GM23338 (cell line): ENCODE results near the gene RETSAT. TPM values are rescaled to one million over a fixed set of nuclear protein-coding genes. Genes with fewer than 3 reads are reported as not detected.

Source experiments
- ATAC-seq: fragments of 200-7000 bp; cut with Tn5 transposase; 3 replicates; pipeline ENCODE4 v1.9.1; 2020
- DNase-seq: peaks from one replicate; pipeline ENCODE4 v3.0.0-alpha.2; 2015; ENCODE audit warnings: low spot score
- H2AFZ ChIP-seq: fragments of 200-600 bp; sonication (generic); 2 replicates; pipeline ENCODE4 v1.8.0; 2016; ENCODE audit warnings: antibody characterized with exemption, mild to moderate bottlenecking, moderate library complexity
- H3F3A ChIP-seq: fragments of 200-600 bp; sonication (generic); replicated peaks from 2 replicates; pipeline ENCODE4 v1.8.0; 2017; ENCODE audit warnings: antibody characterized with exemption, mixed run types, low read depth
- H3K27ac ChIP-seq: fragments of 200-600 bp; sonication (generic); 2 replicates; pipeline ENCODE4 v1.6.1; 2016; ENCODE audit warnings: low read depth
- H3K27me3 ChIP-seq: fragments of 200-600 bp; sonication (generic); 2 replicates; pipeline ENCODE4 v1.8.0; 2016; ENCODE audit warnings: mild to moderate bottlenecking, mixed run types, moderate library complexity; ENCODE audit not compliant: insufficient read depth
- H3K36me3 ChIP-seq: fragments of 200-600 bp; sonication (generic); 2 replicates; pipeline ENCODE4 v1.8.0; 2016; ENCODE audit warnings: mild to moderate bottlenecking; ENCODE audit not compliant: insufficient read depth
- H3K4me1 ChIP-seq: fragments of 200-600 bp; sonication (generic); 2 replicates; pipeline ENCODE4 v1.8.0; 2016; ENCODE audit warnings: mild to moderate bottlenecking, moderate library complexity; ENCODE audit not compliant: insufficient read depth
- H3K4me2 ChIP-seq: fragments of 200-600 bp; sonication (generic); 2 replicates; pipeline ENCODE4 v1.7.1; 2017; ENCODE audit warnings: mixed run types
- H3K4me3 ChIP-seq: fragments of 200-600 bp; sonication (generic); 2 replicates; pipeline ENCODE4 v1.6.1; 2016; ENCODE audit warnings: mixed run types
- H3K79me2 ChIP-seq: fragments of 200-600 bp; sonication (generic); replicated peaks from 2 replicates; pipeline ENCODE4 v1.8.0; 2017; ENCODE audit warnings: mild to moderate bottlenecking; ENCODE audit not compliant: insufficient read depth
- H3K9me2 ChIP-seq: fragments of 200-600 bp; sonication (generic); 2 replicates; pipeline ENCODE4 v1.8.0; 2017; ENCODE audit not compliant: insufficient read depth
- H4K20me1 ChIP-seq: fragments of 200-600 bp; sonication (generic); replicated peaks from 2 replicates; pipeline ENCODE4 v1.8.0; 2017; ENCODE audit warnings: mild to moderate bottlenecking; ENCODE audit not compliant: insufficient read depth
- H3K27ac Mint-ChIP-seq: 2 replicates; pipeline ENCODE4 v1.8.0; 2020; ENCODE audit warnings: inconsistent platforms, mild to moderate bottlenecking, moderate library complexity, mixed read lengths
- H3K27me3 Mint-ChIP-seq: 3 replicates; pipeline ENCODE4 v1.8.0; 2022; ENCODE audit warnings: low read depth, mild to moderate bottlenecking, moderate library complexity, mixed read lengths, inconsistent platforms; ENCODE audit not compliant: insufficient read depth, poor library complexity
- H3K36me3 Mint-ChIP-seq: 3 replicates; pipeline ENCODE4 v1.8.0; 2021; ENCODE audit warnings: low read depth, mild to moderate bottlenecking, inconsistent platforms, moderate library complexity, mixed read lengths
- H3K4me1 Mint-ChIP-seq: 3 replicates; pipeline ENCODE4 v1.8.0; 2020; ENCODE audit warnings: mild to moderate bottlenecking, inconsistent platforms, mixed read lengths
- H3K4me3 Mint-ChIP-seq: 3 replicates; pipeline ENCODE4 v1.8.0; 2021; ENCODE audit warnings: moderate library complexity, mild to moderate bottlenecking, inconsistent platforms, mixed read lengths
- H3K9me3 Mint-ChIP-seq: 3 replicates; pipeline ENCODE4 v1.8.0; 2020; ENCODE audit warnings: moderate library complexity, mild to moderate bottlenecking, inconsistent platforms, mixed read lengths
- CREB1 ChIP-seq: fragments of 250-450 bp; sonication (Bioruptor Pico); IDR thresholded peaks from 2 replicates; pipeline ENCODE4 v1.5.0; 2020; ENCODE audit warnings: low read depth, mild to moderate bottlenecking, moderate library complexity
- EZH2 ChIP-seq: fragments of 200-600 bp; sonication (generic); IDR thresholded peaks from one replicate; pipeline ENCODE4 v1.8.0; 2017; ENCODE audit warnings: antibody characterized with exemption, mild to moderate bottlenecking, low read depth; ENCODE audit not compliant: unreplicated experiment
- JUNB ChIP-seq: IDR thresholded peaks from one replicate; pipeline ENCODE4 v1.6.1; 2016; ENCODE audit warnings: antibody characterized with exemption; ENCODE audit not compliant: unreplicated experiment
- NANOG ChIP-seq: IDR thresholded peaks from 2 replicates; pipeline ENCODE4 v1.6.1; 2016; ENCODE audit warnings: antibody characterized with exemption, borderline replicate concordance
- POLR2AphosphoS5 ChIP-seq: IDR thresholded peaks from 2 replicates; pipeline ENCODE4 v1.6.1; 2016; ENCODE audit warnings: antibody characterized with exemption, low read depth
- REST ChIP-seq: IDR thresholded peaks from one replicate; pipeline ENCODE4 v1.6.1; 2018; ENCODE audit warnings: antibody characterized with exemption; ENCODE audit not compliant: unreplicated experiment
- STAT1 ChIP-seq: IDR thresholded peaks from one replicate; pipeline ENCODE4 v1.6.1; 2016; ENCODE audit warnings: antibody characterized with exemption; ENCODE audit not compliant: unreplicated experiment
- ZNF114 ChIP-seq: fragments of 250-450 bp; sonication (Bioruptor Pico); IDR thresholded peaks from 2 replicates; pipeline ENCODE4 v1.5.0; 2020; ENCODE audit warnings: mild to moderate bottlenecking, moderate library complexity
- ZNF462 ChIP-seq: fragments of 250-450 bp; sonication (Bioruptor Pico); IDR thresholded peaks from 2 replicates; pipeline ENCODE4 v1.5.0; 2020; ENCODE audit warnings: mild to moderate bottlenecking, moderate library complexity
- polyA plus RNA-seq: library from polyadenylated mRNA; unstranded; fragments of >200 nt; fragmentation: Nextera tagmentation; extraction: Ambion mirVana; gene quantifications from 2 replicates; pipeline ENCODE4 v1.2.1, GENCODE V29; 2016
- total RNA-seq: library from RNA; depleted of rRNA; stranded (reverse); fragments of >200 nt; shearing (Covaris generic); gene quantifications from 2 replicates; pipeline ENCODE4 v1.2.3, GENCODE V29; 2014

RETSAT gene
- total and polyA plus RNA-seq, 2 experiments from 2014 or later: 2.3 to 16.4 TPM

- Histone ChIP-seq H4K20me1 (peaks cover 23% of the 10 kb centered on the region), H3K36me3 (peaks cover 12% of the 10 kb centered on the region), H3K27me3 (no peaks in the 10 kb centered on the region), H3K79me2 (peaks cover 33% of the 10 kb centered on the region), H3K27ac (no peak overlapping the region), H3K4me2 (peak overlapping the region; percentile 84; the same call in 1 of the 2 replicates), H3K9me2 (no peaks in the 10 kb centered on the region), H3K4me1 (peaks cover 37% of the 10 kb centered on the region), H3F3A (no peaks in the 10 kb centered on the region), H2AFZ (no peak overlapping the region), H3K4me3 (no peak overlapping the region)
- no peak overlapping the region; the same call in 1 of the 2 replicates for H3K27ac Mint-ChIP-seq
- TF ChIP-seq STAT1: no peak
- TF ChIP-seq JUNB: no peak
- no peak for TF ChIP-seq NANOG
- DNase-seq (no peak), ATAC-seq (no peak)
- peaks cover 33% of the 10 kb centered on the region for H3K36me3 Mint-ChIP-seq
- peaks cover 4% of the 10 kb centered on the region; the same call in 2 of the 3 replicates for H3K9me3 Mint-ChIP-seq
- H3K4me1 Mint-ChIP-seq: peaks cover 44% of the 10 kb centered on the region
- H3K4me3 Mint-ChIP-seq: peak overlapping the region; percentile 11; the same call in 2 of the 3 replicates
- H3K27me3 Mint-ChIP-seq: peaks cover 9% of the 10 kb centered on the region
Measured at GRCh38 chr2:85329181-85329651, 25.1 kb downstream of the RETSAT start.

- peaks cover 23% of the 10 kb centered on the region for H4K20me1 ChIP-seq
- H3K4me2 ChIP-seq: peak within 1 kb of the TSS; percentile 84
- peak within 1 kb of the TSS; percentile 99 for H3K27ac Mint-ChIP-seq
- H2AFZ ChIP-seq: peak within 1 kb of the TSS; percentile 78
- peaks cover 21% of the 10 kb centered on the region for H3K36me3 ChIP-seq
- peak within 1 kb of the TSS; percentile 98 for H3K4me3 ChIP-seq
- no peaks in the 10 kb centered on the region for H3K9me2 ChIP-seq
- H3K27ac ChIP-seq: peak within 1 kb of the TSS; percentile 95
- no peaks in the 10 kb centered on the region; the same call in 2 of the 3 replicates for H3K9me3 Mint-ChIP-seq
- peak within 1 kb of the TSS; percentile 91 for H3K4me3 Mint-ChIP-seq
- H3K4me1 ChIP-seq: peaks cover 37% of the 10 kb centered on the region
- H3K79me2 ChIP-seq: peaks cover 39% of the 10 kb centered on the region
- H3K36me3 Mint-ChIP-seq: peaks cover 44% of the 10 kb centered on the region
- H3K4me1 Mint-ChIP-seq: peaks cover 44% of the 10 kb centered on the region
- DNase-seq (peak; percentile 97), ATAC-seq (peak; percentile 92)
- H3K27me3 ChIP-seq: no peaks in the 10 kb centered on the region
- H3F3A ChIP-seq: no peaks in the 10 kb centered on the region
- H3K27me3 Mint-ChIP-seq: peaks cover 9% of the 10 kb centered on the region
- no peak for TF ChIP-seq JUNB
- TF ChIP-seq ZNF462 (CRISPR knock-in tag): no peak
- TF ChIP-seq CREB1: peak; percentile 64; the same call in 1 of the 2 replicates
- TF ChIP-seq REST: peak; percentile 29
- no peak for TF ChIP-seq ZNF114
- no peak for TF ChIP-seq EZH2
- TF ChIP-seq POLR2AphosphoS5: peak; percentile 99
- TF ChIP-seq NANOG: no peak
- TF ChIP-seq STAT1: no peak
Measured at GRCh38 chr2:85327822-85328617, 26.3 kb downstream of the RETSAT start, which contains the start of gene TGOLN2. Gene TGOLN2 (minus strand): TSS chr2:85327989. CDS start chr2:85327962, 27 bp downstream.
